ENCODE data around the gene C8G. TPM values are rescaled to one million over a fixed set of nuclear protein-coding genes. Genes with fewer than 3 reads are reported as not detected.
A peak's percentile ranks its signal among the peaks of the same experiment; 100 is the strongest.

C8G gene
- total and polyA plus RNA-seq, 9 of the 15 experiments (the other 6 are each of a cell fraction or from before 2014, with no cell fraction given) = 0.35 to 5.9 (median 2.7) TPM; not detected in 2

- DNase-seq (ENCODE audit: extremely low read depth in 1 of 4, low spot score in 3 of 4) (no peak), FAIRE-seq (no peak), ATAC-seq (no peak)
- no peaks in the 10 kb centered on the region for H3K9me3 ChIP-seq (replicated peaks; ENCODE audit: control insufficient read depth, insufficient read depth, low read depth, low read length)
- in situ Hi-C loops (cut with MboI) (no loop called here), intact Hi-C loops (cut with micrococcal nuclease) (no loop called here)
- peaks cover 2% of the 10 kb centered on the region for H3K9me1 ChIP-seq (ENCODE audit: control insufficient read depth, insufficient read depth, low read length)
- peak overlapping the region in 1 of 2 experiments; percentile 35; a peak in 1 of 4 replicates for H3K9ac ChIP-seq (ENCODE audit: insufficient read depth in 1 of 2, low read depth in 2 of 2, low read length in 2 of 2)
- H4K20me1 ChIP-seq (replicated peaks; ENCODE audit: control insufficient read depth, insufficient read depth, low read length) = 0 out of 2 replicates have a peak, but pooled peaks cover 4% of the 10 kb centered on the region
- no TSS peak for BruUV-seq (replicated peaks)
- no peaks in the 10 kb centered on the region for H3K36me3 ChIP-seq (ENCODE audit: control insufficient read depth, insufficient read depth, low read length)
- H3K27me3 ChIP-seq (ENCODE audit: control insufficient read depth in 2 of 2, insufficient read depth in 2 of 2, low read length in 2 of 2) = peaks cover 2 to 7% of the 10 kb centered on the region in 2 experiments; a peak in 3 of 5 replicates
- no peak overlapping the region for H3K4me3 ChIP-seq
- ChIA-PET POLR2A (interaction anchor here (0.6 to 0.7 kb wide), 3 partner anchors 25 to 49 kb away, joined by 3 to 4 read pairs (median 3); no protein-coding TSS in a partner anchor), CTCF (ENCODE audit: low intra/inter-chr PET ratio) (no interaction called here)
- WGBS (ENCODE audit: insufficient coverage, low coverage, missing lambda C conversion rate) = 71% methylated on average over 31 of the region's 44 CpGs
- H3K4me1 ChIP-seq (replicated peaks in 1 of 2; ENCODE audit: control insufficient read depth in 2 of 2, insufficient read depth in 2 of 2, low read length in 2 of 2) = peaks cover 2 to 61% of the 10 kb centered on the region in 2 experiments; a peak in 4 of 5 replicates
- H3K27ac ChIP-seq (ENCODE audit: extremely low read depth, low read depth, low read length) = no peak overlapping the region
- no peaks in the 10 kb centered on the region for H3K79me2 ChIP-seq (ENCODE audit: control insufficient read depth, insufficient read depth, low read length)
- no peak for TF ChIP-seq THRB (CRISPR knock-in tag; conservative IDR thresholded peaks at IDR 0.05)
- no peak for TF ChIP-seq ZNF146 (CRISPR knock-in tag; IDR thresholded peaks at IDR 0.05; ENCODE audit: unreplicated experiment)
- TF ChIP-seq CBFA2T3 (IDR thresholded peaks at IDR 0.05) = no peak
- TF ChIP-seq ZBTB33 (CRISPR knock-in tag; IDR thresholded peaks at IDR 0.05) = peak; percentile 87
- TF ChIP-seq ZNF354B (CRISPR knock-in tag; IDR thresholded peaks at IDR 0.05) = no peak
- no peak for TF ChIP-seq GABPB2 (CRISPR knock-in tag; conservative IDR thresholded peaks at IDR 0.05)
- no peak overlapping the region for H2AFZ ChIP-seq (ENCODE audit: low read depth, low read length)
- H3K4me2 ChIP-seq (ENCODE audit: insufficient read depth, low read length) = no peak overlapping the region
Measured at GRCh38 chr9:136952876-136953770, 8.1 kb downstream of the C8G start.
